ENCODE measurements around the gene LSM3. TPM values are rescaled to one million over a fixed set of nuclear protein-coding genes. Genes with fewer than 3 reads are reported as not detected.

Gene LSM3
- total and polyA plus RNA-seq, 9 of the 15 experiments (the other 6 are each of a cell fraction or from before 2014, with no cell fraction given) = 33.8 to 203 (median 61.2) TPM

DNA sequence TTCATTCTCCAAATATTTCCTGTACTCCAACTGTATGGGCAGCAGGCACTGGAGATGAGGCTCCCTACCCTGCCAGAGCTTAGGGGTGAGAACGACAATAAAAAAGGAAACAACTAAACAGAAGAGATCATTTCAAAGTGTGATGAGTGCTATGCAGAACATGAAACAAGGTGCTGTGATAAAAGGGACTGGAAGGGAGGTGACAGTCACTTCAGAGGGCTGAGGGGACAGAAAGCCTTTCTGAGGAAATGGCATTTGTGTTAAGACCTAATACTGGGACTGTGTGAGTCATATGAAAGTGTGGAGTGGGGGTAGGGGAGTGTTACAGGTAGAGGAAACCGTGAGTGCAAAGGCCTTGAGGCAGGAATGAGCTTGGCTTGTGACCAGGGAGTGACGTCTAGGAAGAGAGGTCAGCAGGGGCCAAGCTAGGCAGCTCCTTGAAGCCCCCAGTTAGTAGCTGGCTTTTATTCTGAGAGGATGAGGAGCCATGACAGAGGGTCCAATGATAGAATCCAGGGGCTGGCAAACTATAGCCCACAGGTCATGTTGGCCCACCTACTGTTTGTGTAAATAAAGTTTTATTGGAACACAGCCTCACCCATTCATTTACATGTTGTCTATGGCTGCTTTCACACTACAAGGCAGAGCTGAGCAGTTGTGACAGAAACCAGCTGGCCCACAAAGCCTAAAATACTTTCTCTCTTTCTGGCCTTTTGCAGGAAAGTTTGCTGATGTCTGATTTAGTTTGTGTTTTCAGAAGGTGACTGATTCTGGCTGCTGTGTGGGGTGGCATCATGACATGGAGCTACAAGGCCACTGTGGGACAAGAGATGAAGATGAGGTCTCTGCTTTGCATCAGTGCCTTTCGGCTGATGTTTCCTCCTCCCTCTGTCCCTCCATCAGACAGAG lies 56.6 kb downstream of the LSM3 start (continued):
- TF ChIP-seq FOSL1 (tag; conservative IDR thresholded peaks at IDR 0.05) (peak; percentile 44), DMBX1 (CRISPR knock-in tag; IDR thresholded peaks at IDR 0.05; ENCODE audit: borderline replicate concordance) (peak; percentile 87), LCOR (CRISPR knock-in tag; IDR thresholded peaks at IDR 0.05) (peak; percentile 70; the same call in 1 of the 2 replicates), CREB1 (IDR thresholded peaks at IDR 0.05) (no peak), CREB1 (CRISPR knock-in tag; IDR thresholded peaks at IDR 0.05) (peak; percentile 14; the same call in 1 of the 2 replicates), CBX1 (IDR thresholded peaks at IDR 0.05; ENCODE audit: low read depth) (0 out of 2 replicates have a peak, but pooled peaks have one; percentile 75)
- TF ChIP-seq, protein P1, sequence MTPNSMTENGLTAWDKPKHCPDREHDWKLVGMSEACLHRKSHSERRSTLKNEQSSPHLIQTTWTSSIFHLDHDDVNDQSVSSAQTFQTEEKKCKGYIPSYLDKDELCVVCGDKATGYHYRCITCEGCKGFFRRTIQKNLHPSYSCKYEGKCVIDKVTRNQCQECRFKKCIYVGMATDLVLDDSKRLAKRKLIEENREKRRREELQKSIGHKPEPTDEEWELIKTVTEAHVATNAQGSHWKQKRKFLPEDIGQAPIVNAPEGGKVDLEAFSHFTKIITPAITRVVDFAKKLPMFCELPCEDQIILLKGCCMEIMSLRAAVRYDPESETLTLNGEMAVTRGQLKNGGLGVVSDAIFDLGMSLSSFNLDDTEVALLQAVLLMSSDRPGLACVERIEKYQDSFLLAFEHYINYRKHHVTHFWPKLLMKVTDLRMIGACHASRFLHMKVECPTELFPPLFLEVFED (CRISPR knock-in tag; conservative IDR thresholded peaks at IDR 0.05) = 0 out of 2 replicates have a peak, but pooled peaks have one; percentile 35

GRCh38 chr3:14235912-14236295 lies 57.3 kb downstream of the LSM3 start:
- H3K27ac ChIP-seq (ENCODE audit: extremely low read depth, low read depth, low read length) = peak overlapping the region; percentile 90
- FAIRE-seq (no peak), ATAC-seq (no peak), DNase-seq (ENCODE audit: extremely low read depth in 1 of 4, low spot score in 3 of 4) (no peak)
- H3K4me3 ChIP-seq = no peak overlapping the region
- in situ Hi-C loops (cut with MboI) (no loop called here), intact Hi-C loops (cut with micrococcal nuclease) (no loop called here)
- H2AFZ ChIP-seq (ENCODE audit: low read depth, low read length) = peak overlapping the region; percentile 74
- H3K4me1 ChIP-seq (replicated peaks in 1 of 2; ENCODE audit: control insufficient read depth in 2 of 2, insufficient read depth in 2 of 2, low read length in 2 of 2) = peaks cover 31 to 43% of the 10 kb centered on the region in 2 experiments
- WGBS (ENCODE audit: insufficient coverage, low coverage, missing lambda C conversion rate) = 79% methylated on average over 8 of the region's 8 CpGs
- no TSS peak for BruUV-seq (replicated peaks)
- H3K9me1 ChIP-seq (ENCODE audit: control insufficient read depth, insufficient read depth, low read length) = no peaks in the 10 kb centered on the region
- H3K9me3 ChIP-seq (replicated peaks; ENCODE audit: control insufficient read depth, insufficient read depth, low read depth, low read length) = peaks cover 26% of the 10 kb centered on the region
- no peaks in the 10 kb centered on the region for H3K27me3 ChIP-seq (ENCODE audit: control insufficient read depth in 2 of 2, insufficient read depth in 2 of 2, low read length in 2 of 2)
- H3K79me2 ChIP-seq (ENCODE audit: control insufficient read depth, insufficient read depth, low read length) = no peaks in the 10 kb centered on the region
- ChIA-PET POLR2A (interaction anchor here (1.2 to 1.7 kb wide), 2 partner anchors 10 to 16 kb away, joined by 6 to 7 read pairs; no protein-coding TSS in a partner anchor), CTCF (ENCODE audit: low intra/inter-chr PET ratio) (no interaction called here)
- no peaks in the 10 kb centered on the region; the same call in 2 of the 3 replicates for H3K36me3 ChIP-seq (ENCODE audit: control insufficient read depth, insufficient read depth, low read length)
- TF ChIP-seq MBD2 (IDR thresholded peaks at IDR 0.05; ENCODE audit: borderline replicate concordance, low read depth) (no peak), EP300 (IDR thresholded peaks at IDR 0.05; ENCODE audit: low read length) (no peak), ZBTB8A (IDR thresholded peaks at IDR 0.05; ENCODE audit: partially characterized antibody) (no peak), PHB (CRISPR knock-in tag; IDR thresholded peaks at IDR 0.05) (no peak), LCOR (CRISPR knock-in tag; IDR thresholded peaks at IDR 0.05) (no peak), HOMEZ (CRISPR knock-in tag; IDR thresholded peaks at IDR 0.05) (no peak)
- TF ChIP-seq, protein P2, sequence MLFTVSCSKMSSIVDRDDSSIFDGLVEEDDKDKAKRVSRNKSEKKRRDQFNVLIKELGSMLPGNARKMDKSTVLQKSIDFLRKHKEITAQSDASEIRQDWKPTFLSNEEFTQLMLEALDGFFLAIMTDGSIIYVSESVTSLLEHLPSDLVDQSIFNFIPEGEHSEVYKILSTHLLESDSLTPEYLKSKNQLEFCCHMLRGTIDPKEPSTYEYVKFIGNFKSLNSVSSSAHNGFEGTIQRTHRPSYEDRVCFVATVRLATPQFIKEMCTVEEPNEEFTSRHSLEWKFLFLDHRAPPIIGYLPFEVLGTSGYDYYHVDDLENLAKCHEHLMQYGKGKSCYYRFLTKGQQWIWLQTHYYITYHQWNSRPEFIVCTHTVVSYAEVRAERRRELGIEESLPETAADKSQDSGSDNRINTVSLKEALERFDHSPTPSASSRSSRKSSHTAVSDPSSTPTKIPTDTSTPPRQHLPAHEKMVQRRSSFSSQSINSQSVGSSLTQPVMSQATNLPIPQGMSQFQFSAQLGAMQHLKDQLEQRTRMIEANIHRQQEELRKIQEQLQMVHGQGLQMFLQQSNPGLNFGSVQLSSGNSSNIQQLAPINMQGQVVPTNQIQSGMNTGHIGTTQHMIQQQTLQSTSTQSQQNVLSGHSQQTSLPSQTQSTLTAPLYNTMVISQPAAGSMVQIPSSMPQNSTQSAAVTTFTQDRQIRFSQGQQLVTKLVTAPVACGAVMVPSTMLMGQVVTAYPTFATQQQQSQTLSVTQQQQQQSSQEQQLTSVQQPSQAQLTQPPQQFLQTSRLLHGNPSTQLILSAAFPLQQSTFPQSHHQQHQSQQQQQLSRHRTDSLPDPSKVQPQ (CRISPR knock-in tag; IDR thresholded peaks at IDR 0.05; ENCODE audit: borderline replicate concordance) = no peak
- no peaks in the 10 kb centered on the region for H4K20me1 ChIP-seq (replicated peaks; ENCODE audit: control insufficient read depth, insufficient read depth, low read length)
- H3K4me2 ChIP-seq (ENCODE audit: insufficient read depth, low read length) = no peak overlapping the region
- peak overlapping the region in 1 of 2 experiments; percentile 33; a peak in 1 of 4 replicates for H3K9ac ChIP-seq (ENCODE audit: insufficient read depth in 1 of 2, low read depth in 2 of 2, low read length in 2 of 2)

Measured in K562 (cell line).